Activated T-helper 9 cell treated with anti-CD3 and anti-CD28 coated beads, Interleukin-2, amount 50 U/mL, for 16 hours (primary cell): Measurements from ENCODE around the gene CLCN3.
"Not testable (repeated sequence)": the region's sequence is repeated elsewhere in the genome, so short reads cannot be mapped to it uniquely, and the experiment has no call there.

Experiments
- DNase-seq: peaks from one replicate; pipeline ENCODE4 v3.0.0-alpha.2; 2020; ENCODE audit warnings: low read depth

CLCN3 gene

GRCh38 chr4:169618286-169618685 lies 2.1 kb upstream of the CLCN3 start:
- no peak for DNase-seq

- DNase-seq = no peak
These were observed 1.4 kb upstream of the CLCN3 start for GRCh38 chr4:169618986-169619385.

GRCh38 chr4:169619518-169619957 lies 840 bp upstream of the CLCN3 start:
- DNase-seq = peak; percentile 25

GRCh38 chr4:169620880-169621248 lies 486 bp downstream of the CLCN3 start:
- DNase-seq = no peak

- DNase-seq = no peak
These were observed 1.5 kb downstream of the CLCN3 start for GRCh38 chr4:169621731-169622492.

- no peak for DNase-seq
These were observed 2.2 kb downstream of the CLCN3 start for GRCh38 chr4:169622566-169622965.

GRCh38 chr4:169624012-169624411 lies 3.6 kb downstream of the CLCN3 start:
- DNase-seq = not testable (repeated sequence)

- DNase-seq = no peak
These were observed 5.5 kb downstream of the CLCN3 start for GRCh38 chr4:169625886-169626285.

- DNase-seq = no peak
These were observed 6.2 kb downstream of the CLCN3 start for GRCh38 chr4:169626331-169627282.

GRCh38 chr4:169627307-169627706 lies 6.9 kb downstream of the CLCN3 start:
- DNase-seq = no peak

- no peak for DNase-seq
These were observed 8.2 kb downstream of the CLCN3 start for GRCh38 chr4:169628579-169628978.

GRCh38 chr4:169630069-169630468 lies 9.7 kb downstream of the CLCN3 start:
- no peak for DNase-seq

- no peak for DNase-seq
These were observed 12.5 kb downstream of the CLCN3 start for GRCh38 chr4:169632896-169633295.

GRCh38 chr4:169634975-169635374 lies 14.6 kb downstream of the CLCN3 start:
- DNase-seq = no peak

- no peak for DNase-seq
These were observed 20.0 kb downstream of the CLCN3 start for GRCh38 chr4:169640261-169640870.

- DNase-seq = no peak
These were observed 24.4 kb downstream of the CLCN3 start for GRCh38 chr4:169644802-169645201.

GRCh38 chr4:169645627-169646026 lies 25.2 kb downstream of the CLCN3 start:
- no peak for DNase-seq

GRCh38 chr4:169649545-169650226 lies 29.3 kb downstream of the CLCN3 start:
- no peak for DNase-seq

- no peak for DNase-seq
These were observed 30.0 kb downstream of the CLCN3 start for GRCh38 chr4:169650227-169650936.

GRCh38 chr4:169652535-169652934 lies 32.2 kb downstream of the CLCN3 start:
- no peak for DNase-seq

GRCh38 chr4:169655401-169655800 lies 35.0 kb downstream of the CLCN3 start:
- DNase-seq = no peak
